ENCODE measurements around the gene LRIG3.
A peak's percentile ranks its signal among the peaks of the same experiment; 100 is the strongest.
"Not testable (repeated sequence)": the region's sequence is repeated elsewhere in the genome, so short reads cannot be mapped to it uniquely, and the experiment has no call there.

LRIG3 gene, protein sequence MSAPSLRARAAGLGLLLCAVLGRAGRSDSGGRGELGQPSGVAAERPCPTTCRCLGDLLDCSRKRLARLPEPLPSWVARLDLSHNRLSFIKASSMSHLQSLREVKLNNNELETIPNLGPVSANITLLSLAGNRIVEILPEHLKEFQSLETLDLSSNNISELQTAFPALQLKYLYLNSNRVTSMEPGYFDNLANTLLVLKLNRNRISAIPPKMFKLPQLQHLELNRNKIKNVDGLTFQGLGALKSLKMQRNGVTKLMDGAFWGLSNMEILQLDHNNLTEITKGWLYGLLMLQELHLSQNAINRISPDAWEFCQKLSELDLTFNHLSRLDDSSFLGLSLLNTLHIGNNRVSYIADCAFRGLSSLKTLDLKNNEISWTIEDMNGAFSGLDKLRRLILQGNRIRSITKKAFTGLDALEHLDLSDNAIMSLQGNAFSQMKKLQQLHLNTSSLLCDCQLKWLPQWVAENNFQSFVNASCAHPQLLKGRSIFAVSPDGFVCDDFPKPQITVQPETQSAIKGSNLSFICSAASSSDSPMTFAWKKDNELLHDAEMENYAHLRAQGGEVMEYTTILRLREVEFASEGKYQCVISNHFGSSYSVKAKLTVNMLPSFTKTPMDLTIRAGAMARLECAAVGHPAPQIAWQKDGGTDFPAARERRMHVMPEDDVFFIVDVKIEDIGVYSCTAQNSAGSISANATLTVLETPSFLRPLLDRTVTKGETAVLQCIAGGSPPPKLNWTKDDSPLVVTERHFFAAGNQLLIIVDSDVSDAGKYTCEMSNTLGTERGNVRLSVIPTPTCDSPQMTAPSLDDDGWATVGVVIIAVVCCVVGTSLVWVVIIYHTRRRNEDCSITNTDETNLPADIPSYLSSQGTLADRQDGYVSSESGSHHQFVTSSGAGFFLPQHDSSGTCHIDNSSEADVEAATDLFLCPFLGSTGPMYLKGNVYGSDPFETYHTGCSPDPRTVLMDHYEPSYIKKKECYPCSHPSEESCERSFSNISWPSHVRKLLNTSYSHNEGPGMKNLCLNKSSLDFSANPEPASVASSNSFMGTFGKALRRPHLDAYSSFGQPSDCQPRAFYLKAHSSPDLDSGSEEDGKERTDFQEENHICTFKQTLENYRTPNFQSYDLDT

GRCh38 chr12:58920102-58920960 is at the start of gene LRIG3:
TSS of gene LRIG3 (minus strand) at chr12:58920504. CDS start at chr12:58920235, 269 bp downstream.
- FAIRE-seq: peak; percentile 87

- no peak for FAIRE-seq
These were observed 48.9 kb upstream of the LRIG3 start for GRCh38 chr12:58969237-58969636.

DNA sequence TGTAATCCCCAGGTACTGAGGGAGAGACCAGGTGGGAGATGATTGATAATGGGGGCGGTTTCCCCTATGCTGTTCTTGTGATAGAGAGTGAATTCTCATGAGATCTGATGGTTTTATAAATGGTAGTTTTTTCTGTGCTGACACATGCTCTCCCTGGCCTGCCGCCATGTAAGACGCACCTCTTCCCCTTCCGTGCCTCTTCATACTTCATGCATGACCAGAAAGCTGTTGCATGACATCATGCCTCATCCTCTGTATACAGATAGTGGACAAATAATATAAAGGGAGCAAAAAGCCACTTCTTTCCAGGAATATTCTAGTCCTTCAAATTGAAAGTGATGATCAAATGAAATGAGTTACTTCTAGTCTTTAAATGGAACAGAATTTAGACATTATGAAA is 47.3 kb upstream of the LRIG3 start:
- FAIRE-seq: no peak

DNA sequence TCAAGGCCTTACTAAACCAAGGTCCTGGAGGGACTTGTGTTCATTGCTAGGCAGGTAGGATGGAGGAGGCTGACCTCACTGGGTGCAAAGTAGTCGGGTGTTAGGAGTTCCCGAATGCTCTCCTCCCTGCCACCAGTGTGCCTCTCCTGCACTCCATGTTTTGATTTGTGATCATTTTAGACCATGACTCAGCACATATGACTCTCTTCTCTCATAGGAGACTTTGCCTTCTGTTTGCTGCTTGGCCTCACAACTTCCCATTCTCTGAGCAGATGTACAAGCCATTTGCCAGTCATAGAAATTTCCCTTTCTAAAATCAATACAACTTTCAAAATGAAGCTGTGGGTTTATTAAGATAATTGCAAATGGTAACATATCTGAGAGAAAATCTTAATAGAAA is 46.6 kb upstream of the LRIG3 start:
- FAIRE-seq: no peak

GRCh38 chr12:58965568-58965967 is 45.3 kb upstream of the LRIG3 start:
- FAIRE-seq: no peak

DNA sequence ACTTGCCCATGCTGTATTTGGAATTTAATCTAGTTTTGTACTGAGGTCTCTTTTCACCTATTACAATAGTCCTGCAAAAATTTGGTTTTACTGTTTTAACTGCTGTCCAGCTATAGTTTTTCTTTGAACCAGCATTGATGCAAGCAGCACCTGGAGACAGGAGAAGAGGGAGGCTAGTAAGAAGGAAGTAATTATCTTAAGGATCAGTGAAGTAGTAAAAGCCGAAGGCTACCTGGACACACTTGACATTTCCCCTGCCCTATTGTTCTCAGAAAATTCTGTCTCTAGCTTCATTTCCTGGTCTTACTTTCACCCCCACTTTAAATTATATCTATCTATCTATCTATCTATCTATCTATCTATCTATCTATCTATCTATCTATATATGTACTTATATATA is 43.5 kb upstream of the LRIG3 start:
- FAIRE-seq: no peak

DNA sequence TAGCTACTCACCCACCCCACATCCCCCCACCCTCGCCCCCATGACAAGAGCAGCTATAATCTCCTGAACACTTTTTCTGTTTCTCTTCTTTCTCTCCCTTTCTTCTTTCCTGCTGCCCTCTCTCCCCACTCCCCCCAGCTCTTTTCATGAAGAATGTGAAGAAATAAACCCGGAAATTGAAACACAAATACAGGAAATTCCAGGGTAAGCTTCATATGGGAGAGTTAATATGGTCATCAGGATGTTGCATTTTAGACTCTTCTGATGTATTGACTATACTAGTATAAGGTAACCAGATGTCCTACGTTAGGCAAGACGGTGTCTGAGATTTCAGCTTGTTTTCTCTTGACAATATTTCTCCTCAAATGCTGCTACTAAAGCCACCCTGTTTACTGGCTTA is 41.6 kb upstream of the LRIG3 start:
- no peak for FAIRE-seq

DNA sequence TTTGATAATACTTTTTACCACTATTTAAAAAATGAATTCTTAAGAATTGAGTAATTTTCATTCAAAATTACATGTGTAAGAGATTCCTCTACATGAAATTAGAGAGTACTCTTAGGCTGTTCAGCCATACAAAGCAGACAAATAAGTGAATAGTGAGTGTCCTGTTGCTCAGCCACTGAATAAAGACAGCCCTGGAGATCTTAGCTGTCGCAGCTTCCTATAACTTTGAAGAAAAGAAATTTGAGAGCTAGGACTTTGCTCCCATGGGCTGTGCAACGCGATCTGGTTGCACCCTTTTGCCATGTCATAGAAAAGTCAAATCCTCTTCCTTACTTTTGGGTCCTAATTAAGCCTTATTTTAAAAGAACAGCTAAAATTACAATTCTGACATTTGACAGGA is 40.9 kb upstream of the LRIG3 start:
- no peak for FAIRE-seq

- FAIRE-seq: peak; percentile 35
These were observed 39.5 kb upstream of the LRIG3 start for GRCh38 chr12:58959639-58960300.

GRCh38 chr12:58957298-58957697 is 37.0 kb upstream of the LRIG3 start:
- no peak for FAIRE-seq

GRCh38 chr12:58955849-58956248 is 35.5 kb upstream of the LRIG3 start:
- FAIRE-seq: no peak

DNA sequence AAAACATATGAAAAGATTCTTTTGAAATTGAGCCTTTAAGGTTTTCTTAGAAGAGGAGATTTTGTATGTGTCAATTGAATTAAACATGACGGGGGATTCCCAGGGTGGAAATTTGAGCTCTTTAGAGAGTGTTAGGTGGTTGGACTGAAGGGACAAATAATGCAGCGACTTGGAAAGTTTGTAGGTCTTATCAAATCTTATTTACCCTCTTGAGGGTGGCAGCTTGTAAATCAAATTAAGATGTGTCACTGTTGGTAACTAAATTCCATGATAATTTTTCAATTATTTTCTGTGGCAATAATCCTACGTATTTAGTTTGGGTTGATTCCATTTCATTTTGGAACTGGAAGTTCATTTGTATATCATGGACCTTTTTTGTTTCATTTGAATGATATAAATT is 33.7 kb upstream of the LRIG3 start:
- no peak for FAIRE-seq

GRCh38 chr12:58950739-58951100 is 30.4 kb upstream of the LRIG3 start:
- FAIRE-seq: no peak

DNA sequence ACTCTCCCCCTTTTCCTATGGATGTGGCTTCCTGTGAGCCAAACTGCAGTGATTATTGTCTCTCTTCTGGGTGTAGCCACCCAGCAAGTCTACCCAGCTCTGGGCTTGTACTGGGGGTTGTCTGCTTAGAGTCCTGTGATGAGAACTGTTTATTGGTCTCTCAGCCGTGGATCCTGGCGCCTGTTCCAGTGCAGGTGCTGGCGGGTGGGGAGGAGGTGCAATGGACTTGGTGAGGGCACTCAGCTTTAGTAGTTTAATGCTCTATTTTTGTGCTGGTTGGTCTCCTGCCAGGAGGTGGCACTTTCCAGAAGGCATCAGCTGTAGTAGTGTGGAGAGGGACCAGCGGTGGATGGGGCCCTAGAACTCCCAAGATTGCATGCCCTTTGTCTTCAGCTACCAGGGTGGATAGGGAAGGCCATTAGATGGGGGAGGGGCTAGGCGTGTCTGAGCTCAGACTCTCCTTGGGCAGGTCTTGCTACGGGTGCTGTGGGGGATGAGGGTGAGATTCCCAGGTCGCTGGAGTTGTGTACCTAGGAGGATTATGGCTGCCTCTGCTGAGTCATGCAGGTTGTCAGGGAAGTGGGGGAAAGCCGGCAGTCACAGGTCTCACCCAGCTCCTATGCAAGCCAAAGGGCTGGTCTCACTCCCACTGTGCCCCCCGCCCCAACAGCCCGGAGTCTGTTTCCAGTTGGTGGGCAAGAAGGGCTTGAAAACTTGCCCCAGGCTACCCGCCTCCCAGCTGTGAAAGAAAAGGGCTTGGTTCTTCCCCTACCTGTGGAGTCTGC is 29.8 kb upstream of the LRIG3 start:
- not testable (repeated sequence) for FAIRE-seq

- FAIRE-seq: no peak
These were observed 22.8 kb upstream of the LRIG3 start for GRCh38 chr12:58943079-58943478.

DNA sequence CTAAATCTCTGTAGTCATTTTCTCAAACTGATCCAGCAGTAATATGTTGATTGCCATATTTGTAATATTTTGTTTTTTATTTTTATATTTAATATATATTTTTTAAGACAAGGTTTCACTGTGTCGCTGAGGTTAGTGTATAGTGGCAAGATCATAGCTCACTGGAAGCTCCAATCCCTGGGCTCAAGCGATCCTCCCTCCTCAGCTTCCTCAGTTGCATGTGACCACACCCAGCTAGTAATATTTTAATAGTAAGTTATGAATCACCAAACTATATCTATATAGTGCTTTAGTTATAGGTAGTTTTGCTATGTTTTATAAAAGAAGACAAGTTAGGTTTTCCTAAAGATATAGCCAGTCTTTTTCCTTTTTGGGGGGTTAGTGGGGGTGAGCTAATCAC is 22.0 kb upstream of the LRIG3 start:
- FAIRE-seq: no peak

DNA sequence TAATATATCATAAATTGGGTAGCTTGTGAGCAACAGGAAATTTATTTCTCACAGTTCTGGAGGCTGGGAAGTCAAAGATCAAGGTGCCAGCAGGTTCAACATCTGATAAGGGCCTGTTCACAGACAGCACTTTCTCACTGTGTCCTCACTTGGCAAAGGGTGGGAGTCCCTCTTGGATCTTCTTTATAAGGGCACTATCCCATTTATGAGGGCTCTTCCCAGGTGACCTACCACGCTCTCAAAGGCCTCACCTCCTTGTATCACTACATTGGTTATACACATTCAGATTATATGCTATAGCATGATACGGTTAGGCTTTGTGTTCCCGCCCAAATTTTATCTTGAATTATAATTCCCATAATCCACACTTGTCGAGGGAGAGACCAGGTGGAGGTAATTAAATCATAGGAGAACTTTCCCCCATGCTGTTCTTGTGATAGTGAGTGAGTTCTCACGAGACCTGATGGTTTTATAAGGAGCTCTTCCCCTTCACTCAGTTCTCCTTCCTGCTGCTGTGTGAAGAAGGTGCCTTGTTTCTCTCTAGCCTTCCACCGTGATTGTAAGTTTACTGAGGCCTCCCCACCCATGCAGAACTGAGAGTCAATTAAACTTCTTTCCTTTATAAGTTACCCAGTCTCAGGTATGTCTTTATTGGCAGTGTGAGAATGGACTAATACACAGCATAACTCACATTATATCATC is 19.2 kb upstream of the LRIG3 start:
- FAIRE-seq: no peak

DNA sequence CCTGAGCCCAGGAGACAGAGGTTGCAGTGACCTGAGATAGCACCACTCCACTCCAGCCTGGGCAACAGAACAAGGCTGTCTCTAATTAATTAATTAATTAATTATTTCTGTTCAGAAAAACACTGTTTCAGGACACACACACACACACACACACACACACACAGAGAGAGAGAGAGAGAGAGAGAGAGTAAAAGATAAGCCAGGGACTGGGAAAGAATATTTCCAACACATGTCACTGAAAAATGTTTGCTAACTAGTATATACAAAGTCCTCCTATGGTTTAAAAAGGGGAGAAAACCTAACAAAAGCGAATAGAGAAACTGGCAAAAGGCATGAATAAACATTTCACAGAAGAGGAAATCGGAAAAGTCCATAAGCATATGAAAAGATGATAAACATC is 18.1 kb upstream of the LRIG3 start:
- FAIRE-seq: no peak

DNA sequence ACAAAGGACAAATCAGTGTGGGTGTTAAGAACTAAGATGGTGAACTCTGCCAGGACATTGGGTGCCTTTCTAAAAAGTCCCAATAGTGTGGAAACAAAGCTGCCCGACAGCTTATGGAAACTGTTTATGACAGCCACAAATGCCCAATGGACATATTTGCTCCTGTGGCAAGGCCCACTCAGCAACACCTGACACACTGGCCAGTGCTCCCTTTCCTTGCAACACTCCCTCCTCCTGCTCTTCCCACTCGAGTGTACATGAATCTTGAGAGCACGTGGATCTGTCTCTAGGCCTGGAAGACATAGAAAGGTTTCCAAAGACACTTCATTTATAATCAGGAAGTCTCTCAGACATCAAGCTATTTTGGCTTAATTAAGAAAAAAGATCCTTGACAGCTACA is 14.2 kb upstream of the LRIG3 start:
- no peak for FAIRE-seq

All from endometrium (tissue), 2 donors.